Small intestine (tissue), 7 donors: Measurements from ENCODE around the gene NLK. TPM values are rescaled to one million over a fixed set of nuclear protein-coding genes. Genes with fewer than 3 reads are reported as not detected.

Experiments
- DNase-seq, 2 donors: peaks; one replicate each; pipeline versions ENCODE4 v3.0.0 to v3.0.0-alpha.2; 2013
- FAIRE-seq: peaks from 2 replicates; lab custom pipeline; 2012; peaks lifted over from hg19 to GRCh38; lab: Jason Lieb, UNC
- H3K27ac ChIP-seq, 3 donors: one replicate each; pipeline ENCODE4 v1.5.1; 2013; ENCODE audit warnings: low read length in 2 of 3, mild to moderate bottlenecking in 2 of 3, control low read depth in 1 of 3, inconsistent platforms in 1 of 3, low read depth in 1 of 3, moderate library complexity in 1 of 3
- H3K27me3 ChIP-seq, 3 donors: one replicate each; pipeline ENCODE4 v1.6.1; 2013; ENCODE audit warnings: low read length in 3 of 3, inconsistent platforms in 1 of 3; ENCODE audit not compliant: control insufficient read depth in 3 of 3, insufficient read depth in 3 of 3
- H3K36me3 ChIP-seq, 3 donors: one replicate each; pipeline ENCODE4 v1.6.1; 2013; ENCODE audit warnings: low read length in 3 of 3, inconsistent platforms in 1 of 3, low read depth in 1 of 3, mild to moderate bottlenecking in 1 of 3, moderate library complexity in 1 of 3; ENCODE audit not compliant: control insufficient read depth in 3 of 3, insufficient read depth in 2 of 3
- H3K4me1 ChIP-seq, 3 donors: one replicate each; pipeline ENCODE4 v1.6.1; 2013; ENCODE audit warnings: low read length in 2 of 3, inconsistent platforms in 1 of 3, low read depth in 1 of 3, mild to moderate bottlenecking in 1 of 3, moderate library complexity in 1 of 3; ENCODE audit not compliant: control insufficient read depth in 3 of 3, insufficient read depth in 2 of 3
- H3K4me3 ChIP-seq, 3 donors: one replicate each; pipeline ENCODE4 v1.5.1; 2013; ENCODE audit warnings: low read length in 3 of 3, control low read depth in 1 of 3, inconsistent platforms in 1 of 3, low read depth in 1 of 3, mild to moderate bottlenecking in 1 of 3, moderate library complexity in 1 of 3
- H3K9me3 ChIP-seq, 2 donors: one replicate each; pipeline ENCODE4 v1.6.1; 2013; ENCODE audit warnings: low read depth in 1 of 2, low read length in 1 of 2; ENCODE audit not compliant: control insufficient read depth in 2 of 2, insufficient read depth in 1 of 2
- WGBS, 3 donors: extraction: QIAGEN DNeasy Blood & Tissue Kit; methylation state at CpG; one replicate each; pipeline ENCODE4 v1.1.7; 2013; 5-methylcytosine and 5-hydroxymethylcytosine counted together
- polyA plus RNA-seq, 4 donors: library from polyadenylated mRNA; stranded (reverse) in 3 of 4; unstranded in 1 of 4; fragments of 200-250 nt in 3 of 4; fragments of 120-200 nt in 1 of 4; gene quantifications; one replicate each; pipeline versions ENCODE4 v1.2.1 to v1.2.3, GENCODE V29; 2013
- donor health status: healthy with polysubstance abuse.
- donor health status: control.
- donor health status: control.
- donor health status: Bipolar disorder and iron deficiency.
- donor health status: healthy.

Gene NLK
- polyA plus RNA-seq, 4 donors, result 7.0 to 13.3 (median 10.0) TPM

DNA sequence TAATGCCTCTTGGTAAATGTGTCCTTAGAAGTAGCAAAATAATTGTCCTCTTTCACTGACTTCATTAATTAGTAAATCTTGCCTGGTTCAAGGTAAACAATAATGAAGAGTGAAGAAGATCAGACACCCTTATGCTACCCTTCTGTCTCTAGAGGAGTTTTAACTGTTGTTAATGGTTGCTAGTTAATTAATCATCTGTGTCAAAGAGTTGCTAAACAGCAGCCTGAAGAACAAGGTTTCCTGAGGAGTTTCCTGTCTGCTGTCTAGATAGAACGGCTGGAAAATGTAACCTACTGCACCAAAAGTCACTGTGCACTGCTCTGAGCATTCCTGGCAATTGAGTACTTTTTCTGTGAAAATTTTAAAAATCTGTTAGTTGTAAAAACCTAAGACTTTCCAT, 131.3 kb downstream of the NLK start:
- no peaks in the 10 kb centered on the region for H3K9me3 ChIP-seq
- H3K36me3 ChIP-seq, result peaks cover 0 to 5% (median 2%) of the 10 kb centered on the region in 3 donors
- H3K27ac ChIP-seq, result no peak overlapping the region
- no peak overlapping the region for H3K4me3 ChIP-seq
- no peaks in the 10 kb centered on the region for H3K27me3 ChIP-seq
- FAIRE-seq (no peak), DNase-seq (peak in 1 of 2 donors; percentile 25)
- peaks cover 0 to 9% (median 0%) of the 10 kb centered on the region in 3 donors for H3K4me1 ChIP-seq
- 39 to 52% (median 43%) methylated on average over 1 of the region's 1 CpG for WGBS, 3 donors

DNA sequence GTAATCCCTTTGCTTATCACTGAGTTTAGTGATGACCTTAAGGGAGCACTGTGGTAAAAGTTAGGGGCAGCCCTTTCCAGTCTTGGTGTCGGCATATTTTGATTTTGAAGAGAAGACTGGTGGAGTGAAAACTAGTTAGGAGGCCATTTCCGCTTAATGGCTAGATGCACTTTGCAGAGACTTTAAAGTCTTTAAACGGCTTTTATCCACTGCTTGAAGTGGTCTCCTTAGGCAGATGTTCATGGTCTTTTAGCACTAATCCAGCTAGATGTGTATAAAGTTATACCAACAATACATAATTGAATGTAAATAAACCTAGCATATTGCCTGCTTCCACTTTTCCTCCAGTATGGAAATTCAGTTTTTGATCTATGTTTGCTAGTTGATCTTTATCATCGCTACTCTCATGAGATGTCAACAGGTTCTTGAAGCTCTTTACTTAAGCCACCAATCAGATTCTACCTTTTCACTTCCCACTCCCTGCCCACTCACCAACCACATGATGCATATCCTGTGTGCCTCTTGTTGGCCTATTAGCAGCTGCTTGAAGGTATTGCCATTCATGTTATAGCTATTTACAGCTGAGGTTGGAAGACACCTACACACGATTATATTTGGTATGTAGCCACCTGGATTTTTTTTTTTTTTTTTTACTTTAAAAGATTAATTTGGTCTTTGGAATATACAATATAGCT, 132.0 kb downstream of the NLK start:
- no peak for FAIRE-seq
- Histone ChIP-seq H3K9me3 (no peaks in the 10 kb centered on the region), H3K27me3 (no peaks in the 10 kb centered on the region), H3K27ac (no peak overlapping the region), H3K4me1 (peaks cover 0 to 9% (median 0%) of the 10 kb centered on the region in 3 donors), H3K4me3 (no peak overlapping the region), H3K36me3 (peaks cover 0 to 5% (median 0%) of the 10 kb centered on the region in 3 donors)
- 69 to 81% (median 76%) methylated on average over 5 of the region's 5 CpGs for WGBS, 3 donors
- DNase-seq, result peak in 1 of 2 donors; percentile 9

DNA sequence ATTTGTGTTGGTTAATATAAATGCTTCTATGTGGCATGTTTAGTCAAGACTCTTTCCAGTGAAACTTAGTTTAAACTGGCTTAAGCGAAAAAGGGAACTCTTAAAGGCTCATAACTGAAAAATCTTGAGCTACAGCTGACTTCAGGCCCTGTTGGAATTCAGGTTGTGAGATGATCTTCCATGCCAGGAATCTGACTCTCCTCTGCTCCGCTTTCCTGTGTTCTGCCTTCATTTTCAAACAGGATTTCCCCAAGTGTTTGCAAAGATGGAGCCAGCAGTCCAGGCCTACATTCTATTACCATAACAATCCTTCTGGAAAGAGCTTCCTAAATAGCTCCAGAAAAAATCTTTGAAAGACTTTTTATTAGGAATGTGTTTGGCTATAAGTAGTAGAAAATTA, 134.9 kb downstream of the NLK start:
- DNase-seq (no peak), FAIRE-seq (no peak)
- H3K27ac ChIP-seq, result no peak overlapping the region
- no peak overlapping the region for H3K4me3 ChIP-seq
- H3K36me3 ChIP-seq, result peaks cover 0 to 3% (median 3%) of the 10 kb centered on the region in 3 donors
- H3K27me3 ChIP-seq, result no peaks in the 10 kb centered on the region
- 91 to 96% (median 96%) methylated on average over 2 of the region's 2 CpGs for WGBS, 3 donors
- no peaks in the 10 kb centered on the region for H3K9me3 ChIP-seq
- H3K4me1 ChIP-seq, result peaks cover 0 to 8% (median 0%) of the 10 kb centered on the region in 3 donors

DNA sequence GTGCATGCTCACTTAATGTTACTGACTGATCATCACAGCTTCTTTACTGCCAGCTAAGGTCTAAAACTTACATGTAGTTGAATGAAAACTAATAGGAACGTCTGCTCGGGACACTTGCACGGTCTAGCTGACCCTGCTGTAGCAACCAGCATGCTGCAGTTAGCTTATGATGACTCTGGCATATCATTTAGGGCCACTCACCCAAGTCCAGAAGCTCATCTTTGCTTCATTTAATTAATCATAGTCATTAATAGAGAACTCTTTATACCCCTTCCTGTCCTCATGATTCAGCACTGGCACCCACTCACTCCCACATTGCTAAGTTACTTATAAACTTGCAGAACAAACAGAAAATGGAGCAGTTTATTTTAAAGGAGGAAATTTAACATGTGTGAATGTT, 136.3 kb downstream of the NLK start:
- Histone ChIP-seq H3K27me3 (no peaks in the 10 kb centered on the region), H3K4me1 (no peaks in the 10 kb centered on the region), H3K4me3 (no peak overlapping the region), H3K9me3 (no peaks in the 10 kb centered on the region), H3K36me3 (peaks cover 0 to 3% (median 3%) of the 10 kb centered on the region in 3 donors), H3K27ac (no peak overlapping the region)
- FAIRE-seq (no peak), DNase-seq (no peak)
- WGBS, 3 donors, result 90 to 98% (median 91%) methylated on average over 3 of the region's 3 CpGs

DNA sequence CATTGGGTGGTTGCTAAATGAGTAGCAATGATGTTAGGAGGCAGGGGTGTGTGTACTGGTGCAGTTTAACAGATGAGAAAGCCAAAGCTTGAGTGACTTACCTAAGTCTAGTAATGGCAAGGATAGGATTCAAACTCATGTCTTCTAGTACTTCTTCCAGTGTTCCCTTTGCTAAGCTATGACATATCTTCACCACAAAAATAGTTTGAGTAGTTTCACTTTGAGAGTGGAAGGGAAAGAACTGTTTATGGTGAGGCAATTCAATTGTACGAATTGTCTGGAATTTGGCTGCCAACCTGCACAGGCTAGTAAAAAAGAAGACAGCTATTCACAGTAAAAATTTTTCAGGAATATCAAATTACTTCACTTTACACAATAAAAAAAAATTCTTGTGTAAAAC, 138.0 kb downstream of the NLK start:
- no peak overlapping the region for H3K27ac ChIP-seq

DNA sequence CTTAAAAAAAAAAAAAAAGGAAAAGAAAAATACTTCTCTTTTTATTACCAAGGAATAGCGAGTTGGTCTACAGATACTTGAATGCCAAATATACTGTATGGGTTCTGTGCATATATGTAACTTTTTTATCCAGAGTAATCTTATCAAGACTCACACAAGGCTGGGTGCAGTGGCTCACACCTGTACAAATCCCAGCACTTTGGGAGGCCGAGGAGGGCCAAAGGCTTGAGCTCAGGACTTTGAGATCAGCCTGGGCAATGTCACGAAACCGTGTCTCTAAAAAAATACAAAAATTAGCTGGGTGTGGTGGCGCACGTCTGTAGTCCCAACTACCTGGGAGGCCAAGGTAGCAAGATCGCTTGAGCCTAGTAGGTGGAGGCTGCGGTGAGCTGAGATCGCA, 139.1 kb downstream of the NLK start:
- FAIRE-seq, result no peak
- no peak for DNase-seq
- peaks cover 0 to 8% (median 0%) of the 10 kb centered on the region in 3 donors for H3K36me3 ChIP-seq
- 92 to 96% (median 93%) methylated on average over 9 of the region's 9 CpGs for WGBS, 3 donors
- H3K4me3 ChIP-seq, result no peak overlapping the region
- peaks cover 0 to 3% of the 10 kb centered on the region in 2 donors for H3K9me3 ChIP-seq
- no peaks in the 10 kb centered on the region for H3K4me1 ChIP-seq
- H3K27ac ChIP-seq, result no peak overlapping the region
- no peaks in the 10 kb centered on the region for H3K27me3 ChIP-seq

More for the DNA sequence above, 138.0 kb downstream of the NLK start:
- FAIRE-seq (no peak), DNase-seq (no peak)
- H3K9me3 ChIP-seq, result no peaks in the 10 kb centered on the region
- 30 to 58% (median 35%) methylated on average over 1 of the region's 1 CpG for WGBS, 3 donors
- no peak overlapping the region for H3K4me3 ChIP-seq
- no peaks in the 10 kb centered on the region for H3K27me3 ChIP-seq
- peaks cover 0 to 5% (median 2%) of the 10 kb centered on the region in 3 donors for H3K36me3 ChIP-seq
- no peaks in the 10 kb centered on the region for H3K4me1 ChIP-seq

DNA sequence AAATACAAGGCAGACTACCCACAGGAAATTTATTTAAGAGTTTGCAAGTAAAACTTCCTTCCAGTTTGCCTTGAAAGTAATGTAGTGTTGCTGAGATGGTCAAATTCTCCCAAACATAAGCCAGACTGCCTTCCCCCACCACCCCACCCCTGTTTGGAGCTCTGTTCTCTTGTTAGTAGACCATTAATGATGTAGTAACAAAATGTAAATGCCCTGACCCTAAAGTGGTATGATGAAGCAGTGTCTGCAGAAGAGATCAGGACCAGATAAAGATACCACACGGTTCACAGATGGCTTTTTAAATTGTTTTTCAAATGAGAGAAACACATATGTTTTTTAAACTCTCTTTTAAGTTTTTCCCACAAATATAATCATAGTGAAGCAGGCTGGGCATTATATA, 140.1 kb downstream of the NLK start:
- Histone ChIP-seq H3K27ac (no peak overlapping the region), H3K27me3 (no peaks in the 10 kb centered on the region), H3K36me3 (peaks cover 0 to 8% (median 0%) of the 10 kb centered on the region in 3 donors), H3K9me3 (peaks cover 0 to 4% of the 10 kb centered on the region in 2 donors), H3K4me1 (no peaks in the 10 kb centered on the region), H3K4me3 (no peak overlapping the region)
- no peak for DNase-seq
- 52 to 77% (median 70%) methylated on average over 1 of the region's 1 CpG for WGBS, 3 donors
- no peak for FAIRE-seq

DNA sequence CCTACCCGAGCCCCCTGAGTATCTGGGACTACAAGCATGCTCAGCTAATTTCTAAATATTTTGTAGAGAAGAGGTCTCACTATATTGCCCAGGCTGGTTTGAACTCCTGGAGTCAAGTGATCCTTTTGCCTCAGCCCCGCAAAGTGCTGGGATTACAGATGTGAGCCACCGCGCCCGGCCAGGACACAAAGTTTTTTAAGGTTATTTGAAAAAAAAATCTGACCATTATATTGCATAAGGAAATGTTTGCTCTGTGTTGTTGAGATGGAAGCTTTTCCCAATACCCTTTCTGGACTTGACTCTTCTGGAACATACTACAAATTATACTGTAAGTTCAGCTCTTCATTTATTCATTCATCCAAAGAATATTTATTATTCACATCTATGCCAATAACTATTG, 143.2 kb downstream of the NLK start:
- no peak for DNase-seq
- Histone ChIP-seq H3K4me1 (no peaks in the 10 kb centered on the region), H3K27ac (no peak overlapping the region), H3K36me3 (peaks cover 0 to 13% (median 3%) of the 10 kb centered on the region in 3 donors), H3K27me3 (no peaks in the 10 kb centered on the region), H3K4me3 (no peak overlapping the region), H3K9me3 (peaks cover 0 to 4% of the 10 kb centered on the region in 2 donors)
- 94 to 98% (median 98%) methylated on average over 5 of the region's 5 CpGs for WGBS, 3 donors
- FAIRE-seq, result no peak
